ENCODE results near the gene IGFL1. TPM values are rescaled to one million over a fixed set of nuclear protein-coding genes. Genes with fewer than 3 reads are reported as not detected.
"Not testable (repeated sequence)": the region's sequence is repeated elsewhere in the genome, so short reads cannot be mapped to it uniquely, and the experiment has no call there.

Gene IGFL1
- total RNA-seq, 4 donors from 2014 or later = not detected

DNA sequence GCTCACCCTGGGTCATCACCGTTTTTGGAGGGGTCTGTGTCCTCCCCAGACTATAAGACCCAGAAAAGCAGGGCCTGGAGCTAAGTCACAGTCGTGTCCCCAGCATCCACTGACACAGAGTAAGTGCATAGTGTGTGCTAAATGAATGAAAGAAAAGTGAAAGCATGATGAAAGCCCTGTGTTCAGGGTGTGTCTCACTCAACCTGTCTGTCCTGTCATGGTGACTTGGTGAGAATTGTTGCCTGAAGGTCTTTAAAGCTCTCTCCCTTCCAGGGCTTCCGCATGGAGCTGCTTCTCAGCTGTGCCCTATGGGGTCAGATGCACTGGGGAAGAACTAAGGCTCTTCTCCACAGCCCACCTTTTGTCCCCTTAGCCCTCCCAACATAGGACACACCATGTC is 20.5 kb upstream of the IGFL1 start:
- Histone ChIP-seq H3K36me3 (no peaks in the 10 kb centered on the region), H3K27me3 (no peaks in the 10 kb centered on the region), H3K9me3 (no peaks in the 10 kb centered on the region), H3K27ac (no peak overlapping the region), H3K4me1 (no peaks in the 10 kb centered on the region), H3K4me3 (no peak overlapping the region)
- intact Hi-C loops (cut with DNase I; ENCODE audit: low total_unique reads) = no loop called here
- in situ Hi-C loops (cut with MboI; ENCODE audit: low pct_ligation_motif_present in 1 of 4, low pct_unique_long_range_greater_than_20kb in 1 of 4, low sequenced_read_pairs in 3 of 4) = no loop called here
- 46 to 80% methylated on average over 1 to 3 of the region's 3 CpGs for WGBS, 2 donors (ENCODE audit: low coverage in 1 of 2)
- no peak for DNase-seq
- TF ChIP-seq, protein P1, sequence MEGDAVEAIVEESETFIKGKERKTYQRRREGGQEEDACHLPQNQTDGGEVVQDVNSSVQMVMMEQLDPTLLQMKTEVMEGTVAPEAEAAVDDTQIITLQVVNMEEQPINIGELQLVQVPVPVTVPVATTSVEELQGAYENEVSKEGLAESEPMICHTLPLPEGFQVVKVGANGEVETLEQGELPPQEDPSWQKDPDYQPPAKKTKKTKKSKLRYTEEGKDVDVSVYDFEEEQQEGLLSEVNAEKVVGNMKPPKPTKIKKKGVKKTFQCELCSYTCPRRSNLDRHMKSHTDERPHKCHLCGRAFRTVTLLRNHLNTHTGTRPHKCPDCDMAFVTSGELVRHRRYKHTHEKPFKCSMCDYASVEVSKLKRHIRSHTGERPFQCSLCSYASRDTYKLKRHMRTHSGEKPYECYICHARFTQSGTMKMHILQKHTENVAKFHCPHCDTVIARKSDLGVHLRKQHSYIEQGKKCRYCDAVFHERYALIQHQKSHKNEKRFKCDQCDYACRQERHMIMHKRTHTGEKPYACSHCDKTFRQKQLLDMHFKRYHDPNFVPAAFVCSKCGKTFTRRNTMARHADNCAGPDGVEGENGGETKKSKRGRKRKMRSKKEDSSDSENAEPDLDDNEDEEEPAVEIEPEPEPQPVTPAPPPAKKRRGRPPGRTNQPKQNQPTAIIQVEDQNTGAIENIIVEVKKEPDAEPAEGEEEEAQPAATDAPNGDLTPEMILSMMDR (IDR thresholded peaks at IDR 0.05) = no peak
- no peak for TF ChIP-seq POLR2A (IDR thresholded peaks at IDR 0.05)
- TF ChIP-seq EP300 (IDR thresholded peaks at IDR 0.05; ENCODE audit: low read depth) = no peak
- TF ChIP-seq POLR2AphosphoS5 (IDR thresholded peaks at IDR 0.05) = no peak

DNA sequence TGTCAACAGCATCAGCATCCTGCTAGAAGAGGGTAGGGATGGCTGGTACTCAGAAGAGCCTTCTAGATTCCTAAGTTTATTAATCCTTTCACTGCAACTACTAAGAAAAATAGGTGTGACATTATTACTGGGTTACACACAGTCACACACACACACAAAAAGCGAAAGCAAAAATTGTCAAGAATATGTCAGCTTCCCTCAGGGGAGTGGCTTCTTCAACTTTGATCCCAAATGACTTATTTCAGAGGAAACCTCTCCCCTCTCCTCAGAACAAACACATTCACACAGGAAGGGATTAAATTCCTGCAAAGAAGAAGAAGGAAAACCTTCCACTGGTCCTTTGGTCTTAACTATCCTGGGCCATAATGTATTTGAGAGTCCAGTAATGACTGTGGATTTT is 20.1 kb upstream of the IGFL1 start:
- no peaks in the 10 kb centered on the region for H3K4me1 ChIP-seq
- DNase-seq = no peak
- H3K27ac ChIP-seq = no peak overlapping the region
- 55 to 88% methylated on average over 1 of the region's 1 CpG for WGBS, 2 donors (ENCODE audit: low coverage in 1 of 2)
- in situ Hi-C loops (cut with MboI; ENCODE audit: low pct_ligation_motif_present in 1 of 4, low pct_unique_long_range_greater_than_20kb in 1 of 4, low sequenced_read_pairs in 3 of 4) (no loop called here), intact Hi-C loops (cut with DNase I; ENCODE audit: low total_unique reads) (no loop called here)
- no peak for TF ChIP-seq POLR2A (IDR thresholded peaks at IDR 0.05)
- TF ChIP-seq POLR2AphosphoS5 (IDR thresholded peaks at IDR 0.05) = no peak
- TF ChIP-seq, protein P1 (IDR thresholded peaks at IDR 0.05) = no peak
- TF ChIP-seq EP300 (IDR thresholded peaks at IDR 0.05; ENCODE audit: low read depth) = no peak
- H3K9me3 ChIP-seq = no peaks in the 10 kb centered on the region
- no peaks in the 10 kb centered on the region for H3K36me3 ChIP-seq
- H3K27me3 ChIP-seq = no peaks in the 10 kb centered on the region
- H3K4me3 ChIP-seq = no peak overlapping the region

DNA sequence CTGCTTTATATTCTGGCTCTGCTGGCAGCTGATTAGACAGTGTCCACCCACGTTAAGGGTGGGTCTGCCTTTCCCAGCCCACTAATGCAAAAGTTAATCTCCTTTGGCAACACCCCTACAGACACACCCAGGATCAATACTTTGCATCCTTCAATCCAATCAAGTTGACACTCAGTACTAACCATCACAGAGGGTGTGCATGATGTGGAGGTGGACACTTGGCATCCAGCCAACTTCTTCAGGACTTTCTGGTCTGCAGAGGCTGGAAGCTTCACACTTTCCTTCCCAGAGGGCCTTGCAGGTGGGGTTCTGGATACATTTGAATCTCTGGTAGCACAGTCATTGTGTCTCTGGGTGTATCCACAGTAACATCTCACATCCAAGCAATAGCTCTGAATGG is 18.9 kb upstream of the IGFL1 start:
- DNase-seq = no peak
- TF ChIP-seq EP300 (IDR thresholded peaks at IDR 0.05; ENCODE audit: low read depth) = no peak
- TF ChIP-seq POLR2A (IDR thresholded peaks at IDR 0.05) = no peak
- TF ChIP-seq POLR2AphosphoS5 (IDR thresholded peaks at IDR 0.05) = no peak
- no peaks in the 10 kb centered on the region for H3K27me3 ChIP-seq
- intact Hi-C loops (cut with DNase I; ENCODE audit: low total_unique reads) = no loop called here
- H3K9me3 ChIP-seq = no peaks in the 10 kb centered on the region
- in situ Hi-C loops (cut with MboI; ENCODE audit: low pct_ligation_motif_present in 1 of 4, low pct_unique_long_range_greater_than_20kb in 1 of 4, low sequenced_read_pairs in 3 of 4) = no loop called here
- no peaks in the 10 kb centered on the region for H3K36me3 ChIP-seq
- 54% methylated on average over 1 of the region's 1 CpG; no CpG with 5 or more reads in 1 of the 2 donors for WGBS, 2 donors (ENCODE audit: low coverage in 1 of 2)
- H3K4me1 ChIP-seq = no peaks in the 10 kb centered on the region
- no peak overlapping the region for H3K27ac ChIP-seq
- no peak overlapping the region for H3K4me3 ChIP-seq

DNA sequence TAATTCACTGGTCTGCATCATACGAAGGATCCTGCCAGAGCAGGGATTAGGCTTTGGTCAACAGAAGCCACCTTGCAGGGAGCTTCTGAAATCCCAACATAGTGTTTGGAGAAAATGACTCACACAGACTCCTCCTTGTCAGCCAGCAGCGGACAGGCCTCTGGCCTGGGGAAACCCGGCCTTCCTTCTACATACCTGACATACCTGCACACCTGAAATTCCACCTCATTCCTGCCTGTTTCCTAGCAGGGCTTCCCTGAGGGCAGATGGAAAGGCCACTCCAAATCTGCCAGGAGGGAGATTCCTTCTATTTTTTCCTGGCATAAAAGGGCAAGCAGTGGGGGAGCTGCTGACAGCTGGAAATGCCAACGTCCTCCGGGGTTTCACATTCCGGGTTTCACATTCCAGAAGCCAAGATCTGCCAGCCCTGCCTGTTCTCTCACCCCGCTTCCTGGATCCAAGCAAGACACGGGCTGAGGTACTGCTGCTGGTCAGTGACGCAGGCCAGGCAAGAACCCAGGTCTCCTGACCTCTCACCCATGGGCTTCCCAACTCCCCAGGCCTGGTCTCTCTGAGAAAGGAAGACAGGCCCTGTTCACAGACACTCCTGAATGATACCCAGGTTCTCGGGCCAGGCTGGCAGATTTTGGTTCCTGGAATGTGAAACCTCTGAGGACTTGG is 18.2 kb upstream of the IGFL1 start:
- TF ChIP-seq POLR2A (IDR thresholded peaks at IDR 0.05) (no peak), POLR2AphosphoS5 (IDR thresholded peaks at IDR 0.05) (no peak), EP300 (IDR thresholded peaks at IDR 0.05; ENCODE audit: low read depth) (no peak)
- TF ChIP-seq, protein P1 (IDR thresholded peaks at IDR 0.05) = no peak
- in situ Hi-C loops (cut with MboI; ENCODE audit: low pct_ligation_motif_present in 1 of 4, low pct_unique_long_range_greater_than_20kb in 1 of 4, low sequenced_read_pairs in 3 of 4) = no loop called here
- intact Hi-C loops (cut with DNase I; ENCODE audit: low total_unique reads) = no loop called here
- Histone ChIP-seq H3K27ac (no peak overlapping the region), H3K36me3 (no peaks in the 10 kb centered on the region), H3K9me3 (no peaks in the 10 kb centered on the region), H3K4me3 (no peak overlapping the region), H3K27me3 (no peaks in the 10 kb centered on the region), H3K4me1 (no peaks in the 10 kb centered on the region)
- 69 to 77% methylated on average over 2 to 10 of the region's 10 CpGs for WGBS, 2 donors (ENCODE audit: low coverage in 1 of 2)
- DNase-seq = no peak

DNA sequence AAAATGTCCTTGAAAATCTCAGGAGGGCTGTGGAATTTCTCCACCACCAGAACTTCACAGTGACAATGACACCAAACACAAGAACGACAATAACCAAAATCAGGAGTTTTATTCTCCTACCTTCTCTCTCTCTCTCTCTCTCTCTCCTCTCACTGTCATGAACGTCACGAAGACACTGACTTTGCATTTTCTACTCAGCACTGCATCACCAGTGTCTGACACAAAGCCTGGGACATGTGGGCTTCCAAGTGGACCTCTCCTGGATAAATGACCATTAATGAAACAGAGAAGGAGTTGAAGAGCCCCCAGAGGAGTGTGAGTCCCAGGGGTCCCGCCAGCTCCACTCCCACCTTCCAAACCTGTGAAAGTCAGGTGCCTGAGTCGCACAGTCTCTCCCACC is 16.9 kb upstream of the IGFL1 start:
- H3K27ac ChIP-seq; DNase-seq; H3K27me3 ChIP-seq; H3K4me1 ChIP-seq; H3K4me3 ChIP-seq; H3K36me3 ChIP-seq; in situ Hi-C loops (cut with MboI; ENCODE audit: low pct_ligation_motif_present in 1 of 4, low pct_unique_long_range_greater_than_20kb in 1 of 4, low sequenced_read_pairs in 3 of 4); H3K9me3 ChIP-seq; intact Hi-C loops (cut with DNase I; ENCODE audit: low total_unique reads): not testable (repeated sequence)
- WGBS, 2 donors (ENCODE audit: low coverage in 1 of 2) = 75% methylated on average over 5 of the region's 5 CpGs; no CpG with 5 or more reads in 1 of the 2 donors

All from transverse colon (tissue), 4 donors.